ENCODE data around the gene AQP2.

- TF ChIP-seq POLR2A (IDR thresholded peaks at IDR 0.05): no peak
- TF ChIP-seq CTCF (IDR thresholded peaks at IDR 0.05 in 4 of 5, conservative IDR thresholded peaks at IDR 0.05 in 1 of 5): no peak
Observed at GRCh38 chr12:49941556-49942511, 8.7 kb upstream of the AQP2 start.
